Suprapubic skin (tissue), 4 donors: Measurements from ENCODE around the gene MEF2B. TPM values are rescaled to one million over a fixed set of nuclear protein-coding genes. Genes with fewer than 3 reads are reported as not detected.

Experiments used
- DNase-seq, 2 donors: peaks; one replicate each; pipeline ENCODE4 v3.0.0-alpha.2; 2019; ENCODE audit warnings: low spot score in 2 of 2
- H3K27ac ChIP-seq: fragments of 200-600 bp; sonication (generic); one replicate; pipeline ENCODE4 v1.5.1; 2019
- H3K27me3 ChIP-seq: fragments of 200-600 bp; sonication (generic); one replicate; pipeline ENCODE4 v1.5.1; 2019
- H3K36me3 ChIP-seq: fragments of 200-600 bp; sonication (generic); one replicate; pipeline ENCODE4 v1.5.1; 2019
- H3K4me1 ChIP-seq: fragments of 200-600 bp; sonication (generic); one replicate; pipeline ENCODE4 v1.5.1; 2019
- H3K4me3 ChIP-seq: fragments of 200-600 bp; sonication (generic); one replicate; pipeline ENCODE4 v1.5.1; 2019; ENCODE audit warnings: mild to moderate bottlenecking
- H3K9me3 ChIP-seq: fragments of 200-600 bp; sonication (generic); one replicate; pipeline ENCODE4 v1.5.1; 2019
- EP300 ChIP-seq: sonication (generic); formaldehyde crosslinking; IDR thresholded peaks from one replicate; pipeline ENCODE4 v1.6.1; 2017; ENCODE audit warnings: antibody characterized with exemption
- POLR2A ChIP-seq, 2 donors: fragments of 450-650 bp; IDR thresholded peaks; one replicate each; pipeline ENCODE4 v1.6.1; 2017; ENCODE audit warnings: antibody characterized with exemption in 2 of 2, mild to moderate bottlenecking in 2 of 2, moderate library complexity in 2 of 2
- POLR2AphosphoS5 ChIP-seq, 3 donors: sonication (generic); formaldehyde crosslinking; IDR thresholded peaks; one replicate each; pipeline ENCODE4 v1.6.1; 2017; ENCODE audit warnings: antibody characterized with exemption in 3 of 3
- WGBS: methylation state at CpG from one replicate; pipeline ENCODE4 v1.1.5; 2018; 5-methylcytosine and 5-hydroxymethylcytosine counted together
- total RNA-seq, 4 donors: library from RNA; depleted of rRNA; stranded (reverse); fragments of >200 nt; gene quantifications; one replicate each; pipeline ENCODE4 v1.1.0, GENCODE V29; 2016
- TF ChIP-seq, protein P1 (sequence below), 2 donors: fragments of 200-600 bp in 1 of 2; fragments of 450-650 bp in 1 of 2; sonication (generic) in 1 of 2; IDR thresholded peaks; one replicate each; pipeline ENCODE4 v1.5.1; 2016 to 2019; ENCODE audit warnings: antibody characterized with exemption in 2 of 2, mild to moderate bottlenecking in 1 of 2, moderate library complexity in 1 of 2

Gene MEF2B
- total RNA-seq, 4 donors from 2014 or later: 0.68 to 1.8 (median 0.73) TPM; not detected in 1

DNA sequence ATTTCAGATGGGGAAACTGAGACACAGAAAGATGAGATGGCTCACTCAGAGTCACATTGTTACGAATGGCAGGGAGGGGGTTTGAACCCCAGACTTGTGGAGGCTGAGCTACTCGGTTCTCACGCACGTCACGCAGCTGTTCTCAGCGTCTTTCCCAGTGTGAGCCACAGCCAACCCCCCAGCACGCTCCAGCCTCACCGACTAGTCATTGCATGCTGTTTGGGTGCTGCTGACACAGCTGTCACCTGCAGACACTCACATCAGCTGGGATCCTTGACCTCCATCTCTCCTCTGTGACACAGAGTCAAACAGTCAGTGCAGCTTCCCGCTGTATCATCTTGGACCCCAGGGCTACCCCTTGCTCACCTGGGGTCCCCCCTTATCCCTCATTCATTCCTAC, 39.3 kb upstream of the MEF2B start:
- H3K4me3 ChIP-seq: no peak overlapping the region
- WGBS: 62% methylated on average over 9 of the region's 9 CpGs
- H3K4me1 ChIP-seq: no peaks in the 10 kb centered on the region
- no peaks in the 10 kb centered on the region for H3K36me3 ChIP-seq
- no peak for DNase-seq
- peaks cover 44% of the 10 kb centered on the region for H3K27me3 ChIP-seq
- H3K27ac ChIP-seq: no peak overlapping the region
- no peaks in the 10 kb centered on the region for H3K9me3 ChIP-seq
- TF ChIP-seq POLR2AphosphoS5 (IDR thresholded peaks at IDR 0.05): no peak
- TF ChIP-seq, protein P1, sequence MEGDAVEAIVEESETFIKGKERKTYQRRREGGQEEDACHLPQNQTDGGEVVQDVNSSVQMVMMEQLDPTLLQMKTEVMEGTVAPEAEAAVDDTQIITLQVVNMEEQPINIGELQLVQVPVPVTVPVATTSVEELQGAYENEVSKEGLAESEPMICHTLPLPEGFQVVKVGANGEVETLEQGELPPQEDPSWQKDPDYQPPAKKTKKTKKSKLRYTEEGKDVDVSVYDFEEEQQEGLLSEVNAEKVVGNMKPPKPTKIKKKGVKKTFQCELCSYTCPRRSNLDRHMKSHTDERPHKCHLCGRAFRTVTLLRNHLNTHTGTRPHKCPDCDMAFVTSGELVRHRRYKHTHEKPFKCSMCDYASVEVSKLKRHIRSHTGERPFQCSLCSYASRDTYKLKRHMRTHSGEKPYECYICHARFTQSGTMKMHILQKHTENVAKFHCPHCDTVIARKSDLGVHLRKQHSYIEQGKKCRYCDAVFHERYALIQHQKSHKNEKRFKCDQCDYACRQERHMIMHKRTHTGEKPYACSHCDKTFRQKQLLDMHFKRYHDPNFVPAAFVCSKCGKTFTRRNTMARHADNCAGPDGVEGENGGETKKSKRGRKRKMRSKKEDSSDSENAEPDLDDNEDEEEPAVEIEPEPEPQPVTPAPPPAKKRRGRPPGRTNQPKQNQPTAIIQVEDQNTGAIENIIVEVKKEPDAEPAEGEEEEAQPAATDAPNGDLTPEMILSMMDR (IDR thresholded peaks at IDR 0.05): no peak
- TF ChIP-seq POLR2A (IDR thresholded peaks at IDR 0.05): no peak
- TF ChIP-seq EP300: no peak

DNA sequence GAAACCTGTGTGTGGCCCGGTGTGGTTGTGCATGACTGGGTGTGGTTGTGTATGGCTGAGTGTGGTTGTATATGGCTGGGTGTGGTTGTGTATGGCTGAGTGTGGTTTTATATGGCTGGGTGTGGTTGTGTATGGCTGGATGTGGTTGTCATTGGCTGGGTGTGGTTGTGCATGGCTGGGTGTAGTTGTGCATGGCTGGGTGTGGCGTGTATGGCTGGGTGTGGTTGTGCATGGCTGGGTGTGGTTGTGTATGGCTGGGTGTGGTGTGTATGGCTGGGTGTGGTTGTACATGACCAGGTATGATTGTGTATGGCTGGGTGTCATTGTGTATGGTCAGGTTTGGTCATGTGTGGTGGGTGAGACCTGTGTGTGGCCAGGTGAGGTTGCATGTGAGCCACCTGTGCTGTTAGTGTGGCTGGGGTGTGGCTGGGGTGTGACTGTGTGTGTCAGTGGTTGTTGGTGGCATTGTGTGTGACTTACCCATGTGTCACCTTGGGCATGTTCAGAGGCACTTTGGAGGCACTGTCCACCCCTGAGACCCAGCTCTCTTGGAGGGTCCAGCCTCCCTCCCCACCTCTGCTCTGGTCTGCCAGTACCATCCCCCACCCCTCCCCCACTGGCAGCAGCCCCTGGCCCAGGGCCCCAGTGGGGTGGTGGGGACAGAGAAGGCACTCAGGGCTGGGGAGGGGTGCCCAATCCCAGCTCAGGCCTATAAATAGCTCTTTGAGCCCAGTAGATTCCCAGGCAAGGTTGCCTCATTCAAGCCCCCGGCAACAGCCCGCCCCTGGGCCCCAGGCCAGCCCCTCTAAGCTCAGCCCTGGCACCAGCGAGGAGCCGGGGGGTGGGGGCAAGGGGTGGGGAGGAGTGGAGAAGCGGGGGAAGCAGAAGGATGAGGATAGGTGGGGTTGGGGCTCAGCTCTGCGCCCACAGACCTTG, 37.8 kb upstream of the MEF2B start:
- Histone ChIP-seq H3K27ac (no peak overlapping the region), H3K9me3 (no peaks in the 10 kb centered on the region), H3K36me3 (no peaks in the 10 kb centered on the region), H3K27me3 (peaks cover 30% of the 10 kb centered on the region), H3K4me3 (no peak overlapping the region), H3K4me1 (peaks cover 2% of the 10 kb centered on the region)
- DNase-seq: peak in 1 of 2 donors; percentile 25
- no peak for TF ChIP-seq POLR2AphosphoS5 (IDR thresholded peaks at IDR 0.05)
- no peak for TF ChIP-seq POLR2A (IDR thresholded peaks at IDR 0.05)
- WGBS: 56% methylated on average over 6 of the region's 8 CpGs

DNA sequence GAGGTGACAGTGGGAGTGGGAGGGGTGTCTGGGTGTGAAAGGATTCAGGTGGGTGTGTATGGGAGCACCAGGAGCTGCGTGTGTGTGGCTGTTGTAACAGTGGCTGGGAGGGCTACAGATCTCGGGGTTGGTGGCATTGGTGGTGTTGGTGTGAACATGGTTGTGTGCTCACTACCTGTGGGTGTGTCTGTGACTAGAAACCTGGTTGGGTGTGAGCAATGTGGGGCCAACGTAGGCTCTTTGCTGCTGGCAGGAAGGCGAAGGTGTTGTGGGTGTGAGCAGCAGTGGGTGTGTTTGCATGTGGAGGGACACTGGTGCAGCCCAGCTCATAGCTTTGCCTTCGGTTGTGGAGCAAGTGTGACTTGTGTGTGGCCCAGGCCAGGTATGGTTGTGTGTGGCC, 36.9 kb upstream of the MEF2B start:
- TF ChIP-seq POLR2AphosphoS5 (IDR thresholded peaks at IDR 0.05) (no peak), EP300 (no peak), POLR2A (IDR thresholded peaks at IDR 0.05) (no peak)
- TF ChIP-seq, protein P1 (IDR thresholded peaks at IDR 0.05): no peak
- 65% methylated on average over 5 of the region's 5 CpGs for WGBS

DNA sequence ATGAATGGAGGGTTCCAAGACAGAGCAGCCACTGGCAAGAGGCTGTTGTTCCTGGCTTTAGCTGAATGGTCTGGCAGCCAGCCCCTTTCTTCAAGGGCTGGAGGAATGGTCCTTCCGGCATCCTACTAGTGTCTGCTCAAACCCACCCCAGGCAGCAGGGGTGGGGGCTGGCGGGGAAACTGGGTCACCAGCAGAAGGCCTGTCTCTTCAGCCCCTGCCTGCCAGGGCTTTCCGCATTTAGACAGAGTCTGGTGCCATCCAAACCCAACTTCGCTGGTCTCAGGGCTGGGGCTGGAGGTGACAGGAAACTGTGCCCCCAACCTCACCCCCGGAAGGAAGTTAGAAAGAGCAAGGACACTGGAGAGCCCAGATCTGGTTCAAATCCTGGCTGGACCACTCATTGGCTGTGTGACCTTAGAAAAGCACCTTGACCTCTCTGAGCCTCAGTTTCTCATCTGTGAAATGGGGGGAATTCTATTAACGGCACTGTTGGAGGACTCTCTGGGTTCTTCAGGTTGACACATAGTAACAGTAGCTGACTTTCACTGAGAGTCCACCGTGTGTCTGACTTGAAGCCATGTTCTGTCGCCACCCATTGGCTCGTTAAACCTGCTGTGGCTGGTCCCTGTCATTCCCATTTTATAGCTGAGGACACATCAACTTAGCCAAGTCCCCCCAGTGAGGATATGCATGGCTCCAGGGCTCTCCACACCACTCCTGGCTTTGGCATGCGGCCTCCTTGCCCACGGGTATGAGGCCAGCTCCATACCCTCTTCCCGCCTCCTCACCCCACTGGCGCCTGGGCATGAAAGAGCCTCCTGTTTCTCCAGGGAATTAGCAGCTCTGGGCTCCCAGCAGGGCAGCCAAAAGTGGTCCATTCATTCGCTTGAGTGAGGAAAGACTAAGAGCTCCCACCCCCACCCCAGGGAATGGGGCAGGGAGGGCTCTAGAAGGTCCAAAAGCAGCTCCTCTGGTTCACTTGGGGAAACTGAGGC, 35.6 kb upstream of the MEF2B start:
- Histone ChIP-seq H3K27me3 (peaks cover 8% of the 10 kb centered on the region), H3K36me3 (peaks cover 5% of the 10 kb centered on the region), H3K4me1 (peaks cover 15% of the 10 kb centered on the region), H3K4me3 (no peak overlapping the region), H3K27ac (no peak overlapping the region), H3K9me3 (no peaks in the 10 kb centered on the region)
- 61% methylated on average over 8 of the region's 14 CpGs for WGBS
- TF ChIP-seq, protein P1 (IDR thresholded peaks at IDR 0.05): no peak
- TF ChIP-seq POLR2A (IDR thresholded peaks at IDR 0.05): no peak
- TF ChIP-seq EP300: no peak
- TF ChIP-seq POLR2AphosphoS5 (IDR thresholded peaks at IDR 0.05): no peak
- no peak for DNase-seq

More for the DNA sequence above, 36.9 kb upstream of the MEF2B start:
- peaks cover 11% of the 10 kb centered on the region for H3K4me1 ChIP-seq
- H3K27me3 ChIP-seq: peaks cover 20% of the 10 kb centered on the region
- DNase-seq: peak in 1 of 2 donors; percentile 33
- H3K27ac ChIP-seq: no peak overlapping the region
- H3K36me3 ChIP-seq: no peaks in the 10 kb centered on the region
- no peak overlapping the region for H3K4me3 ChIP-seq
- no peaks in the 10 kb centered on the region for H3K9me3 ChIP-seq

DNA sequence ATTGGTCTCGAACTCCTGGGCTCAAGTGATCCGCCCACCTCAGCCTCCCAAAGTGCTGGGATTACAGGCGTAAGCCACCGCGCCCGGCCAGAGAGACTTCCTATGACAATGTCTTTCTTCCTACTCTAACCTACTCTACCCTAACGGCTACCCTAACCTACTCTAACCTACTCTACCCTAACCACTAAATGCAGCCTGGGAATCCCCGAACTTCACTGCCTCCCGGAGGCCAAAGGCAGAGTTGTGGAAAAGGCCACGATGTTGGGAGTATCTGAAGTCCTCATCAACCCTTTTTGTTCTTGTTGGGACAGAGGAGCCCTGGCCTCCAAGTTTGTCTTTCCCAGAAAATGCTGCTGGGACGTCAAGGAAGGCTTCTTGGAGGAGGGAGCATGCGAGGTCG, 34.1 kb upstream of the MEF2B start:
- no peak for DNase-seq
- Histone ChIP-seq H3K27me3 (peaks cover 6% of the 10 kb centered on the region), H3K9me3 (no peaks in the 10 kb centered on the region), H3K4me1 (peaks cover 15% of the 10 kb centered on the region), H3K27ac (no peak overlapping the region), H3K36me3 (peaks cover 11% of the 10 kb centered on the region), H3K4me3 (no peak overlapping the region)
- no peak for TF ChIP-seq POLR2A (IDR thresholded peaks at IDR 0.05)
- TF ChIP-seq, protein P1 (IDR thresholded peaks at IDR 0.05): no peak
- no peak for TF ChIP-seq EP300
- no peak for TF ChIP-seq POLR2AphosphoS5 (IDR thresholded peaks at IDR 0.05)
- 77% methylated on average over 13 of the region's 13 CpGs for WGBS
